ENCODE results near the gene ARRB2. TPM values are rescaled to one million over a fixed set of nuclear protein-coding genes. Genes with fewer than 3 reads are reported as not detected.

ARRB2 gene
- polyA plus RNA-seq, 1 donor from 2014 or later, result 28.3 TPM

- H3K9me2 ChIP-seq (ENCODE audit: insufficient read depth, low read length), result no peaks in the 10 kb centered on the region
- H3K79me2 ChIP-seq (replicated peaks; ENCODE audit: insufficient read depth, low read length), result no peaks in the 10 kb centered on the region
- H3K9me3 ChIP-seq (ENCODE audit: low read length), result no peaks in the 10 kb centered on the region
- TF ChIP-seq CTCF (IDR thresholded peaks at IDR 0.05; ENCODE audit: poor library complexity, severe bottlenecking), result no peak
- TF ChIP-seq POLR2AphosphoS5 (IDR thresholded peaks at IDR 0.05), result no peak
- no peak for TF ChIP-seq RAD21 (conservative IDR thresholded peaks at IDR 0.05)
- TF ChIP-seq, protein P1, sequence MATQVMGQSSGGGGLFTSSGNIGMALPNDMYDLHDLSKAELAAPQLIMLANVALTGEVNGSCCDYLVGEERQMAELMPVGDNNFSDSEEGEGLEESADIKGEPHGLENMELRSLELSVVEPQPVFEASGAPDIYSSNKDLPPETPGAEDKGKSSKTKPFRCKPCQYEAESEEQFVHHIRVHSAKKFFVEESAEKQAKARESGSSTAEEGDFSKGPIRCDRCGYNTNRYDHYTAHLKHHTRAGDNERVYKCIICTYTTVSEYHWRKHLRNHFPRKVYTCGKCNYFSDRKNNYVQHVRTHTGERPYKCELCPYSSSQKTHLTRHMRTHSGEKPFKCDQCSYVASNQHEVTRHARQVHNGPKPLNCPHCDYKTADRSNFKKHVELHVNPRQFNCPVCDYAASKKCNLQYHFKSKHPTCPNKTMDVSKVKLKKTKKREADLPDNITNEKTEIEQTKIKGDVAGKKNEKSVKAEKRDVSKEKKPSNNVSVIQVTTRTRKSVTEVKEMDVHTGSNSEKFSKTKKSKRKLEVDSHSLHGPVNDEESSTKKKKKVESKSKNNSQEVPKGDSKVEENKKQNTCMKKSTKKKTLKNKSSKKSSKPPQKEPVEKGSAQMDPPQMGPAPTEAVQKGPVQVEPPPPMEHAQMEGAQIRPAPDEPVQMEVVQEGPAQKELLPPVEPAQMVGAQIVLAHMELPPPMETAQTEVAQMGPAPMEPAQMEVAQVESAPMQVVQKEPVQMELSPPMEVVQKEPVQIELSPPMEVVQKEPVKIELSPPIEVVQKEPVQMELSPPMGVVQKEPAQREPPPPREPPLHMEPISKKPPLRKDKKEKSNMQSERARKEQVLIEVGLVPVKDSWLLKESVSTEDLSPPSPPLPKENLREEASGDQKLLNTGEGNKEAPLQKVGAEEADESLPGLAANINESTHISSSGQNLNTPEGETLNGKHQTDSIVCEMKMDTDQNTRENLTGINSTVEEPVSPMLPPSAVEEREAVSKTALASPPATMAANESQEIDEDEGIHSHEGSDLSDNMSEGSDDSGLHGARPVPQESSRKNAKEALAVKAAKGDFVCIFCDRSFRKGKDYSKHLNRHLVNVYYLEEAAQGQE (IDR thresholded peaks at IDR 0.05; ENCODE audit: borderline replicate concordance), result no peak
- TF ChIP-seq TAF1 (IDR thresholded peaks at IDR 0.05; ENCODE audit: low read depth), result no peak
- no peak for TF ChIP-seq SMC3 (conservative IDR thresholded peaks at IDR 0.05; ENCODE audit: poor library complexity)
- TF ChIP-seq EP300 (conservative IDR thresholded peaks at IDR 0.05; ENCODE audit: poor library complexity, severe bottlenecking), result no peak
- no peak for TF ChIP-seq MXI1 (conservative IDR thresholded peaks at IDR 0.05; ENCODE audit: poor library complexity, severe bottlenecking)
- TF ChIP-seq EZH2 (IDR thresholded peaks at IDR 0.05; ENCODE audit: borderline replicate concordance, insufficient read depth, low read length, poor library complexity, severe bottlenecking), result no peak
- no peaks in the 10 kb centered on the region for H4K20me1 ChIP-seq (ENCODE audit: insufficient read depth)
- no peaks in the 10 kb centered on the region for H3F3A ChIP-seq (ENCODE audit: insufficient read depth, low read length, poor library complexity, severe bottlenecking)
- no peak overlapping the region for H3K4me3 ChIP-seq (ENCODE audit: low read length)
- no peak overlapping the region for H3K27ac ChIP-seq (ENCODE audit: low read length)
- H3K27me3 ChIP-seq (ENCODE audit: insufficient read depth, low read depth, low read length), result no peaks in the 10 kb centered on the region
- no peaks in the 10 kb centered on the region for H3K36me3 ChIP-seq (ENCODE audit: insufficient read depth, low read length)
- H3K9ac ChIP-seq (ENCODE audit: low read length), result no peak overlapping the region
- H2AFZ ChIP-seq (ENCODE audit: low read depth, low read length), result no peak overlapping the region
- H3K4me2 ChIP-seq (ENCODE audit: low read length), result no peak overlapping the region
Measured at GRCh38 chr17:4673986-4674684, 36.3 kb upstream of the ARRB2 start.

DNA sequence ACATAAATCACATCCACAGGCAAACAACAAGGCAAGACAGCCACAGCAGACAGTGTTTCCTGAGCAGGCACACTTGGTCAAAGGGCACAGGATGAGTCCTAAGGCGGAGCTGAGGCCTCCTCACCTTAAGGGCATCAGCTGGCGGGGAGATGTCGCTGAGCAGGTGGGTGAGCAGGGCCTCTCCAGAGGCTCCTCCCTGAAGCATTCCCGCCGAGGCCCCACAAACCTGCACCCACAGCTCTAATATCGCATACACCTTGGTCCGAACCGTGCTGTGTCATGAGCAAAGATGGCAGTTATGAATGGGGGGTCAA is 35.8 kb upstream of the ARRB2 start:
- TF ChIP-seq CTCF (IDR thresholded peaks at IDR 0.05; ENCODE audit: poor library complexity, severe bottlenecking) (no peak), SMC3 (conservative IDR thresholded peaks at IDR 0.05; ENCODE audit: poor library complexity) (no peak), POLR2AphosphoS5 (IDR thresholded peaks at IDR 0.05) (no peak), MXI1 (conservative IDR thresholded peaks at IDR 0.05; ENCODE audit: poor library complexity, severe bottlenecking) (no peak), EZH2 (IDR thresholded peaks at IDR 0.05; ENCODE audit: borderline replicate concordance, insufficient read depth, low read length, poor library complexity, severe bottlenecking) (no peak), EP300 (conservative IDR thresholded peaks at IDR 0.05; ENCODE audit: poor library complexity, severe bottlenecking) (no peak), TAF1 (IDR thresholded peaks at IDR 0.05; ENCODE audit: low read depth) (no peak), RAD21 (conservative IDR thresholded peaks at IDR 0.05) (no peak)
- TF ChIP-seq, protein P1 (IDR thresholded peaks at IDR 0.05; ENCODE audit: borderline replicate concordance), result no peak
- H3K27ac ChIP-seq (ENCODE audit: low read length), result no peak overlapping the region
- H3K9me3 ChIP-seq (ENCODE audit: low read length), result no peaks in the 10 kb centered on the region
- H3K79me2 ChIP-seq (replicated peaks; ENCODE audit: insufficient read depth, low read length), result no peaks in the 10 kb centered on the region
- H4K20me1 ChIP-seq (ENCODE audit: insufficient read depth), result no peaks in the 10 kb centered on the region
- H2AFZ ChIP-seq (ENCODE audit: low read depth, low read length), result no peak overlapping the region
- H3K4me3 ChIP-seq (ENCODE audit: low read length), result no peak overlapping the region
- H3F3A ChIP-seq (ENCODE audit: insufficient read depth, low read length, poor library complexity, severe bottlenecking), result no peaks in the 10 kb centered on the region
- H3K9ac ChIP-seq (ENCODE audit: low read length), result no peak overlapping the region
- H3K27me3 ChIP-seq (ENCODE audit: insufficient read depth, low read depth, low read length), result no peaks in the 10 kb centered on the region
- H3K9me2 ChIP-seq (ENCODE audit: insufficient read depth, low read length), result no peaks in the 10 kb centered on the region
- H3K4me2 ChIP-seq (ENCODE audit: low read length), result no peak overlapping the region
- H3K36me3 ChIP-seq (ENCODE audit: insufficient read depth, low read length), result no peaks in the 10 kb centered on the region

Measured in neural cell (in vitro differentiated cells).